MG63 (cell line): ENCODE measurements around the gene TNS4. TPM values are rescaled to one million over a fixed set of nuclear protein-coding genes. Genes with fewer than 3 reads are reported as not detected.

Experiments used
- DNase-seq: peaks from one replicate; pipeline ENCODE4 v3.0.0-alpha.2; 2020
- H3K27me3 ChIP-seq: fragments of 250-450 bp; sonication (Bioruptor Pico); 2 replicates; pipeline ENCODE4 v1.5.1; 2020; ENCODE audit warnings: mild to moderate bottlenecking, moderate library complexity
- H3K36me3 ChIP-seq: fragments of 250-450 bp; sonication (Bioruptor Pico); 2 replicates; pipeline ENCODE4 v1.5.1; 2020; ENCODE audit warnings: mild to moderate bottlenecking, moderate library complexity
- H3K4me3 ChIP-seq: fragments of 250-450 bp; sonication (Bioruptor Pico); 2 replicates; pipeline ENCODE4 v1.5.1; 2020; ENCODE audit warnings: mild to moderate bottlenecking, moderate library complexity
- H3K9me3 ChIP-seq: fragments of 250-450 bp; sonication (Bioruptor Pico); 2 replicates; pipeline ENCODE4 v1.5.1; 2020; ENCODE audit warnings: mild to moderate bottlenecking, moderate library complexity
- total RNA-seq: library from RNA; depleted of rRNA; stranded (reverse); fragments of >200 nt; shearing (Covaris generic); gene quantifications from 2 replicates; pipeline ENCODE4 v1.2.3, GENCODE V29; 2014; ENCODE audit warnings: low replicate concordance

Gene TNS4
- total RNA-seq, 1 experiment from 2014 or later = not detected

DNA sequence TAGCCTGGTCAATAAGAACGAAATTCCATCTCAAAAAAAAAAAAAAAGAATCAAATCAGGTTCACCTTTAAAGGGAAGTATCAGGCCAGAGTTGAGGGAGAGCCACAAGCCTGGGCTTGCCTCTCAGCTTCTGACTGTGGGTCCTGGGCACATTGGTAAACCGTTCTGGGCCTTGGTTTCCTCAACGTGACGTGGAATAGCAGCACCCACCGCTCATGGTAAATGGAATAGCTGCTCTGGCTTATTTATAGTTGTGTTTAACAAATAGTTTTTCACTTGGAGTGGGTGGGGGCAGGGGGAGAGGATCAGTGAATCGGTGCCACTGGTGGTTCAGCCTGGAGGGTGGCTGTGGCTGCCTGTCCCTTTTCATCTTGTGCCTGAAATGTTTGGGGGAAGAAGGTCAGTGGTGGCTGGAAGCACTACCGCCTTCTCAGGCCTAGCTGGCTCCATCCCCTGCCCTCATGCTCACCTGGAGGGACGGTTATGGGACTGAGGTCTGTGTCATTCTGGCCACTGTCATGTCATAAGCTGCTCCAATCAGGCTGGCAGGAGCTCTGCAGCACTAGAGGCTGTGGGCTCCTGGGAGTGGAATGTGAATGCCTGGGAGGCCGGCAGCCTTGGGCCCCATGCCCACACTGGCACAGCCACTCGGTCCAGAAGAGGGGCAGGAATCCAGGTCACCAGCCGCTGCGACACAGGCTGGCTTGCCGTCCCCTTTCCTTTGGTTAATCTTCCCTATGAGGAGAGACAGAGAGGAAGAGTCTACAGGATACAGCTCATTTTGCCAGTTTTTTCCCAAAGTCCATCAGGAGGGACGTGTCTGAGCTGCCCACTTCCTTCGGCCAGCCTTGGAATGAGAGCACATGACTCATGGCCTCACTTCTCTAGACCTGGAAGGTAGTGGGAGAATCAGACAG lies 36.9 kb upstream of the TNS4 start:
- Histone ChIP-seq H3K4me3 (no peak overlapping the region), H3K27me3 (no peaks in the 10 kb centered on the region), H3K36me3 (no peaks in the 10 kb centered on the region), H3K9me3 (no peaks in the 10 kb centered on the region)
- peak; percentile 57 for DNase-seq

DNA sequence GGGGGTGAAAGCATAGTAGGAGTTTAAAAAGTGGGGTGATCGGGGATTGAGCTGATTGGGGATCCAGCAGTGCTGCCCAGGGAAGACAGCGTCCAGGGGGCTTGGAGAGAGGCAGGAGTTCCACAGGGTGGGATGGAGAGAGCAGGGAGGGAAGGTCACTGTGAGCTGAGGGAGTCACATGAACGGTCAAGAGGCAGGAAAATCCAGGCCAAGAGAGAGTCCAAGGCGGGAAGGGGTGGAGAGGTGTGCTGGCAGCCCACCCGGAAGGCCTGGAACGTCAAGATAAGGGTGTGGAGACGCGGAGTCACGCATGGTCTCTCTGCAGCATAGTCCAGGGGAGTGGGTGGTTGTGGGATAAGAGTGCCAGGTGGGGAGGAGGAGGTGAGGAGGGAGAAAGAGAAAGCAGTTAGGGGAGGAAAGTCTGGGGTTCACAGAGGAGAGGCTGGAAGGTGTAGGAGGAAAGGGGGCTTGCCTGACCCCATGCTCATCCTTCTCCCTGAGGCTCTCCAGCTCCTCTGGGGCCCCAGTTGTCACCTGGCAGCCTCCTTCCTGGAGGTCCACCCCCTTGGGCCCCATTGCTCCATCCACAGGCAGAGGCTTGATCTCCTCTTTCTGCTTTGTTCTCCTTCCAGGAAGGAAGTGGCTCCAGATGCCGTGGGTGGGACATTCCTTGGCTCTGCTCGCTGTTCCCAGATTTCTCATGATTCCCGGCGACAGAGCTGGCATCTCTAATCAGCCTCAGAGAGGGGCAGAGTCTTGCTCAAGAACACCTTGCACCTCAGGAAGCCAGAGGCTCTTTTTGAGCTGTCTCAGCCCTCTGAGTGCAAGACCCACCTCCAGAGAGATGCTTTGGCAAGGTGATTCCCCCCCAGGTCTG lies 35.1 kb upstream of the TNS4 start:
- no peaks in the 10 kb centered on the region for H3K27me3 ChIP-seq
- no peaks in the 10 kb centered on the region for H3K36me3 ChIP-seq
- DNase-seq = peak; percentile 42
- no peak overlapping the region for H3K4me3 ChIP-seq
- no peaks in the 10 kb centered on the region for H3K9me3 ChIP-seq

DNA sequence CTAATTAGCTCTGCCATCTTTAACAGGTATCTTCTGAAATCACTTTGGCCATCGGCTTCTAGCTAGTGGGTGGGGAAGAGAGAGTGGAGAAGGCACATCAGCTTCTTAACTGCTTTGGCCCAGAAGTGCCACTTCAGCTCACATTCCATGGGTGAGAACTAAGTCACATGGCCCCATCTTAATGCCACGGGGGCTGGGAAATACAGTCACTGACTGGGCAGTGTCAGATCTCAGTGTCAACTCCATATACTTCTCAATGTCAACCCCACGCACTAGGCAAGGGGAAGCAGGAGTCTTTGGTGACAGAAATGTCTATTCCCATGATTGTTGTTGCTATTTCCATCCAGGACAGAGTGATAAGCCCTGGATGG lies 34.5 kb upstream of the TNS4 start:
- no peaks in the 10 kb centered on the region for H3K36me3 ChIP-seq
- no peaks in the 10 kb centered on the region for H3K27me3 ChIP-seq
- no peak overlapping the region for H3K4me3 ChIP-seq
- no peak for DNase-seq
- H3K9me3 ChIP-seq = no peaks in the 10 kb centered on the region

DNA sequence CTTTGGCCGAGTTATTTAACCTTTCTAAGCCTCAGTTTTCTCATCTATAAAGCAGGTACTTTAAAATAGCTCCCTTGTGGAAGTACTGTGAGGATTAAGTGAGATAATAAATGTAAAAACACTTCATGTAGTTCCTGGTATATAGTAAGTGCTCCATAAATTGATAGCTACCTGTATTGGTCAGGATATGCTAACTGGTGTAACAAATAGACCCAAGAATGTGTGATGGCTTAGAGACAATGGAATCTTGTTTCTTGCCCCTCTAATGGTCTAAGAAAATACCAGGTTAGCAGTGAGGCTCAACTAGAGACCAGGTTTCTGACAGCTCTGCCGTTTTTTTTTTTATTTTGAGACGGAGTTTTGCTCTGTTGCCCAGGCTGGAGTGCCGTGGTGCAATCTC lies 34.0 kb upstream of the TNS4 start:
- no peaks in the 10 kb centered on the region for H3K9me3 ChIP-seq
- no peak overlapping the region for H3K4me3 ChIP-seq
- no peaks in the 10 kb centered on the region for H3K27me3 ChIP-seq
- no peak for DNase-seq
- no peaks in the 10 kb centered on the region for H3K36me3 ChIP-seq

DNA sequence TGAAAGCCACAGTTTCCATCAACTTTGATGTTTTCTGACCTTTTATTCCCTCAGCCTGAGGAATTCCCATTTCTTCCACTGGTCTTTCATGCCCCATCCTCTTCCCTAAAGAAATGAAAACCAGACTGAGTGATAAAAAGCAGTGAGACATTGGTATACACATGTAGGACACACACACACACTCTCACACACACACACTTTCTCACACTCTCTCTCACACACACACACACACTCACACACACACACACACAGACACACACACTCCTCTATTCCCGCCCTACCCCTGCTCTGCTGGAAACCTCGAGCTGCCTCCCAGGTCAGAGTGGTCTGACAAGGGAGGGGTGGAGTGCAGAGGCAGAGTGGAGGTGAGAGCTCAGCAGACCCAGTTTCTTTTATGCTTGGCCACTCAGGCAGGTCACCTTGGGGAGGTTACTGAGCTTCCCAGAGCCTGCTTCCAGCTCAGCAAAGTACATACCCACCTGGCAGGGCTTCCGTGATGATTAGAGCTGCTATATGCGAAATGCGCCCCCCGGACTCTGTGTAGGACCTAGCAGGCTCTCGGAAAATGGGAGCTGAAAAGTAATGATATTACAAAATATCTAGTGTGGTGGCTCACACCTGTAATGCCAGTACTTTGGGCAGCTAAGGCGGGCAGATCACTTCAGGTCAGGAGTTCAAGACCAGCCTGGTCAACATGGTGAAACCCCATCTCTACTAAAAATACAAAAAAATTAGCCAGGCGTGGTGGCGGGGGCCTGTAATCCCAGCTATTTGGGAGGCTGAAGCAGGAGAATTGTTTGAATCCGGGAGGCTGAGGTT lies 33.2 kb upstream of the TNS4 start:
- Histone ChIP-seq H3K36me3 (no peaks in the 10 kb centered on the region), H3K27me3 (no peaks in the 10 kb centered on the region), H3K9me3 (no peaks in the 10 kb centered on the region), H3K4me3 (no peak overlapping the region)
- DNase-seq = no peak

DNA sequence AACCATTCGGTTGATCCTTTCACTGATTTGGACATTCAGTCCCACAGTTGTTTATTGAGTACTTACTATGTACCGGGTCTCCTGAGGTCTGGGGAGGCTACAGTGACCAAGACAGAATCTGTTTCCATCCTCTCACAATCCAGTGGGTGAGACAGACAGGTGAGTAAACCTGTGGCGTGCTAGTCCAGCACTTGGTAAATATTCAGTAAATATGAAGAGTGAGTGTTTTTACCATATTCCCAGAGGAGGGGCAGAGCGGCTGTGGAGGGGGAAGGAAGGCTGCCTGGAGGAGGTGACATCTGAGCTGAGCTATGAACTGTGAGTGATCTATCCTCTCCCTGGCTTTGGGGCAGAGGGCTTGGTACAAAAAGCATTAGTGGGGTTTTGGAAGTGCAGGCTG lies 32.5 kb upstream of the TNS4 start:
- no peaks in the 10 kb centered on the region for H3K27me3 ChIP-seq
- H3K36me3 ChIP-seq = no peaks in the 10 kb centered on the region
- no peaks in the 10 kb centered on the region for H3K9me3 ChIP-seq
- no peak for DNase-seq
- no peak overlapping the region for H3K4me3 ChIP-seq

DNA sequence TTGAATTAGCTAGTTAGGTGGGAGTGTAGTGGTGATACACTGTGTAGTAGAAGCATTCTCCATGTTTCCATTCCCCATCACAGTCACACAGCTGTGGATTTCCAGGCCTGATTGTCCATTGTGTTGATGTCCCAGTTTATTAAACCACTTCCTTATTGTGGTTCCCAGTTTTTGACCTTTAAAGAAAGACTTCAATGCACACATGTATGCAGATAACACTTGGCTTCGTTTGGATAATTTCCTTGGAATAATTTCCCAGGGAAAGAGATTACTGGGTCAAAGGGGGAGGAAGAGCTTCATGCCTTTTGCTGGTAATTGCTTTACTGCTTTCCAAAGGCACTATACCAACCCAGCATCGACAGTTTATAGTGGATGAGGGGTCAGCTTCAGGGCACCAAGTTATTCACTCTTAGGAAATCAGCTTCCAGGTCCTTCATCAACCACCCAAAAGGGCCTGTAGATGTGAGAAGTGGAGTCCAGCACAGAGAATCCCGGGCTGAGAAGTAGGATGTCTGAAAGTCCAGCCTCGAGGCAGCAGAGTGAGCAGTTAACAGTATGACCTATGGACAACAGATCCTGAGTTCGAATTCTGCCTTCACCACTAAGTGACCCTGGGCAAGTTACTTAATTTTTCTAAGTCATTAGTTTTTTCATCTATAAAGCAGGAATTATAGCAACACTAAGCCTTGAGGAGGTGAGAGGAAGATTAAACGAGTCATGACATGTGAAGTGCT lies 31.3 kb upstream of the TNS4 start:
- Histone ChIP-seq H3K4me3 (no peak overlapping the region), H3K36me3 (no peaks in the 10 kb centered on the region), H3K27me3 (no peaks in the 10 kb centered on the region), H3K9me3 (no peaks in the 10 kb centered on the region)
- no peak for DNase-seq

DNA sequence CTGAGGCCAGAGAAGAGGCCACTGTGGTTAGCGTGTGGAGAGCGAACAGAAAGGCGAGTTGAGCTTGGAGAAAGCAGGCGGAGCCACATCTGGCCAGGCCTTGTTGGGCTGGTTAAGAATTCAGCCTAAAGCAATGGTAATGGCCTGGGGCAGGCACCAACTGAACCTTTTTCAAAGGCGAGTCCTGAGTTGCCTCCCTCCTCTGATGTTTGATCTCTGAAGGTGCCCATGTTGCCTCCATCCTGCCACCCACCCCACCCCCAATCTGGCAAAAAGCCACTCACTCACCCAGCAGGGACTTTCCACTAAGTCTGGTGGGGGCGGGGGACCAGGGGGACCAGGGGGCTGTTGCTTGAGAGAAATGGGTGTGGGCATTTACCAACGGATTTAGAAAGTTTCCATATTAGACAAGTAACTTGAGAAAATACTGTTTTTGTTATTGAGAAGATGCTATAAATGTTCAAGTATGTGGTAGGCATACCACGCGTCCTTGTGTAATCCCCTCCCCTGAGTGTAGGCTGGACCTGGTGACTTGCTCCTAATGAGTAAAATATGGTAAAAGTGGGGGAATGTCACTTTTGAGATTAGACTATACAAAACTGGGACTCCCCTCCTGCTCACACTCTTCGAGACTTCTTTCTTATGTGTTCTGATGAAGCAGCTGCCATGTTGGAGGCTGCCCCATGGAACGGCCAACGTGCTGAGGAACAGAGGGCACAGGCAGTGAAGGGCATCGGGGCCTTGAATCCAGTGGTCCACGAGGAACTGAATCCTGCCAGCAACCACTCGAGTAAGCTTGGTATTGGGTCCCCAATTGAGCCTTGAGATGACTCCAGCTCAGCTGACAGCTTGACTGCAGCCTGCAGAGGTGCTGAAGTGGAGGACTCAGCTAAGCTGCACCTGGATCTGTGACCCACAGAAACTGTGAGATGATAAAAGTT lies 29.9 kb upstream of the TNS4 start:
- Histone ChIP-seq H3K9me3 (no peaks in the 10 kb centered on the region), H3K27me3 (no peaks in the 10 kb centered on the region), H3K36me3 (no peaks in the 10 kb centered on the region), H3K4me3 (no peak overlapping the region)
- DNase-seq = no peak

DNA sequence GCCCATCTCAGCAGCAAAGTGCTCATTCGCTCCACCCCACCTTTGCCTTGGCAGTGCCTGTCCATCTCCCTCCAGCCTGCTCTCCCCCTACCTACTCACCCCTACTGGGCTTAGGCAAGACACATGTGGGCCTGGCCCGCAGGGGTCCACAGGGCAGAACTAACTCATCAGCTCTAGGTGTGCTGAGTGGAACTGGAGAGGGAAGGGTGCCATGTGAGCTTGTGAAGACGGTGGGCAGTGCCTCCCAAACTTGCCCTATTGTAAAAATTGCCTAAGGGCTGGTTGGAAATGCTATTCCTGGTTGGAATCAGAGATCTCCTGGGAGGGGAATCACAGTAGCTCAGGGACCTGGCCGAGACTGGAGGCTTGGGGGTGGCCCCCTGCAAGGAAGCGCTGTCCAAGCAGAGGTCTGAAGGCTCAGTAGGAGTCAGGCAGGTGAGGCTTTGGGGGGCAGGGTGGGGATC lies 29.1 kb upstream of the TNS4 start:
- Histone ChIP-seq H3K4me3 (no peak overlapping the region), H3K9me3 (peaks cover 4% of the 10 kb centered on the region), H3K27me3 (no peaks in the 10 kb centered on the region), H3K36me3 (no peaks in the 10 kb centered on the region)
- DNase-seq = no peak

DNA sequence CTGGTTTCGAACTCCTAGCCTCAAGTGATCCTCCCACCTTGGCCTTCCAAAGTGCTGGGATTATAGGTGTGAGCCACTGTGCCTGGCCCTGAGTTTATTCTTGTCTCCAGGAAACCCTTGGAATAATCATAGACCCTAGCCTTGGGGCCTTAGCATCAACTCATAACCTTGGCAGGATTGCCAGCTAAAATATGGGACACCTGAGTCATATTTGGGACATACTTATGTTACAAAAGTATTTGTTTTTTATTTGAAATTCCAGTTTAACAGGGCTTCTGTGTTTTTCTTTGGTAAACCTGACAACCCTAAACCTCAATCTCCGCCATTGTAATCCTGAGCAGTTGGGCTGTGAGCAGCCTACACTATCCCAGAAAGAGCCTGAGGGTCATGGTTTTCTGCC lies 28.6 kb upstream of the TNS4 start:
- Histone ChIP-seq H3K9me3 (peaks cover 8% of the 10 kb centered on the region), H3K36me3 (no peaks in the 10 kb centered on the region), H3K27me3 (no peaks in the 10 kb centered on the region), H3K4me3 (no peak overlapping the region)
- no peak for DNase-seq

DNA sequence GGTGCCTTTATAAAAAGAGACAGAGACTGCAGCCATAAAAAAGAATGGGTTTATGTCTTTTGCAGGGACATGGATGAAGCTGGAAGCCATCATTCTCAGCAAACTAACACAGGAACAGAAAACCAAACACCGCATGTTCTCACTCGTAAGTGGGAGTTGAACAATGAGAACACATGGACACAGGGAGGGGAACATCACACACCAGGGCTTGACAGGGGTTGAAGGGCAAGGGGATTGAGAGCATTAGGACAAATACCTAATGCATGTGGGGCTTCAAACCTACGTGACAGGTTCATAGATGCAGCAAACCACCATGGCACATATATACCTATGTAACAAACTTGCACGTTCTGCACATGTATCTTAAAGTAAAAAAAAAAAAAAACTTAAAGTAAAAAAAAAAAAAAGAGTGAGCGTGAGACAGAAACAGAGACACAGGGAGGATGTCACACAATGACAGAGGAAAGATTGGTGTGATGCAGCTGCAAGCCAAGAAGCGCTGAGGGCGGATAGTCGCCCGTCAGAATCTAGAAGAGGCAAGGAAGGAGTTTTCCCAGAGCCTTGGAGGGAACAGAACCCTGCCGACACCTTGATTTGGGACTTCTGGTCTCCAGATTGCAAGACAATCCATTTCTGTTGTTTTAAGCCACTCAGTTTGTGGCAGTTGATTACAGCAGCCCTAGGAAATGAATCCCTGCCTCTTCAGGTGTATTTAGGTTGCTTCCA lies 27.4 kb upstream of the TNS4 start:
- no peaks in the 10 kb centered on the region; the same call in 1 of the 2 replicates for H3K27me3 ChIP-seq
- no peak overlapping the region for H3K4me3 ChIP-seq
- DNase-seq = no peak
- peaks cover 10% of the 10 kb centered on the region for H3K9me3 ChIP-seq
- H3K36me3 ChIP-seq = no peaks in the 10 kb centered on the region

DNA sequence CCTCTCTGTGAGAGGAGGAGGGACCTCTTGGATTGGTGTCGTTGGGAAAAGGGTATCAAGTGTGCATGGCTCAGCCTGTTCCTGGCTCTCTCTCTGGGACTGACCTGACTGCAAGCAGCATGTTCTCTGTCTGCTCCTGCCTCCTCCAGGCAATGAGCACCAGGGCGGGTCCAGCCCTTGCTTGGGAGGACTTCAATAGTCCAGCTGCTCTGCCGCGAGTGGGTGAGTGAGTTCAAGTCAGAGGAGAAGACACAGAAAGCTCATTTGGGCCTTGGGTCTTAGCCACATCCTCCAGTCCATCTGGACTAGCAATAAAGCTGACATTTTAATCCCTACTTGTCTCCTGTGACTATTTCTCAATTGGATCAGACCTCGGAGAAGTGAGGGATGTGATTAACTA lies 25.2 kb upstream of the TNS4 start:
- DNase-seq = no peak
- no peak overlapping the region for H3K4me3 ChIP-seq
- H3K36me3 ChIP-seq = no peaks in the 10 kb centered on the region
- H3K27me3 ChIP-seq = no peaks in the 10 kb centered on the region; the same call in 1 of the 2 replicates
- H3K9me3 ChIP-seq = peaks cover 10% of the 10 kb centered on the region

DNA sequence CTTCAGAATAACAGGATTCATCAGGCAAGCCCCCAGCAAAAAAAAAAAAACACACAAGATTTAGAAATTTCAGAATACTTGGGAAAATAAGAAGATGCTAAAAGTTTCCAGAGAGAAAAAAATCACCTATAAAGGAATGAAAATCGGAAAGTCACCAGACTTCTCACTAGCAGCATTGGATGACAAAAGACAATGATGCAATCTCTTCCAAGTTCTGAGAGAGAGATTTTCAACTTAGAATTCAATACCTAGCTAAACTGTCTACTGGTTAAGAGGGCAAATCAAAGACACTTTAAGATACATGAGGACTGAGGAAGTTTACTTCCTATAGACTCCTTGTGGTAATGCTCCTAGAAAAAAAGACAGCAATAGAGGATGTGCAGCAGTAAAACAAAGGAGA lies 23.9 kb upstream of the TNS4 start:
- H3K36me3 ChIP-seq = no peaks in the 10 kb centered on the region
- no peak overlapping the region for H3K4me3 ChIP-seq
- DNase-seq = no peak
- H3K27me3 ChIP-seq = no peaks in the 10 kb centered on the region; the same call in 1 of the 2 replicates
- H3K9me3 ChIP-seq = peaks cover 10% of the 10 kb centered on the region

DNA sequence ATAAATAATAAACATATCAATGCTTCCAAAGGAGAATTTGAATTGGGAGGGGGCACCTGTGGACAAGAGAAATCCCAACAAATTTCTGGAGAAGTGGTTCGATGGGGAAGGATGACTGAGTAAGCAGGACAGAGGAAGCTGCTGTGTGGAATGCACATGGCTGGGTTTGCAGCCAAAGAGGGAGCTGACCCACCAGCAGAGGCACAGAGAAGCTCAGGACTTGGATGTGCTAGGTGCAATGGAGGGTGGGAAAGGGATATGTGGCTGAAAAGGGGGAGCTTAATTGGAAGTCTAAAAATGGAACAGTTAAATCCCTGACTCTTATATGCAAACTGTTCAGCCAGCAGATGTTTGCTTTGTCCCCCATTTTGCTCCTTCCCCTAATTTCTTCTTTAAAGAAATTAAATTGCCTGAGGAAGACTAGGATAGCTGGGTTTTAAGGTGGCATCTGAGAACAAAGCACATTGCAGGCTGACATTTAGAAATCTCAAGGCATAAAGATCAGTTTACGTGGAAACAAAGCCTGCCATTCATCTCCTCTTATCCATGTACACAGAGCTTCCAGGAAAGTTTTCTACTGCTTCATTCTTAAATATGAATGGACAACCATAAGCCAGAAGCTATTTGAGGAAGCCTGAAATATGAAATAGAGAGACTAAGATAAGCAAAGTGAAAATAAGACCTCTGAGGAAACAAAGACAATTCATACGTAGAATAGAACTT lies 23.0 kb upstream of the TNS4 start:
- DNase-seq = no peak
- no peak overlapping the region for H3K4me3 ChIP-seq
- H3K36me3 ChIP-seq = no peaks in the 10 kb centered on the region
- peaks cover 10% of the 10 kb centered on the region for H3K9me3 ChIP-seq
- H3K27me3 ChIP-seq = no peaks in the 10 kb centered on the region; the same call in 1 of the 2 replicates
